K562 (cell line): ENCODE results near the gene MALAT1. TPM values are rescaled to one million over a fixed set of nuclear protein-coding genes. Genes with fewer than 3 reads are reported as not detected.

ENCODE experiments used
- ARID4B ChIP-seq: sonication (generic); formaldehyde crosslinking; IDR thresholded peaks from 2 replicates; pipeline ENCODE4 v1.8.0; 2022; ENCODE audit warnings: mild to moderate bottlenecking, missing genetic modification reagents
- ARNT ChIP-seq, 2 experiments: fragments of 450-650 bp; IDR thresholded peaks; 2 replicates each; pipeline ENCODE4 v1.6.1; 2016; ENCODE audit warnings: mild to moderate bottlenecking in 1 of 2
- BRD4 ChIP-seq: fragments of 200-600 bp; sonication (generic); IDR thresholded peaks from 2 replicates; pipeline ENCODE4 v1.6.1; 2017; ENCODE audit warnings: inconsistent platforms
- HDAC8 ChIP-seq: fragments of 450-650 bp; IDR thresholded peaks from 2 replicates; pipeline ENCODE4 v1.6.1; 2016; ENCODE audit warnings: mild to moderate bottlenecking, missing genetic modification characterization, moderate library complexity, missing compliant biosample characterization
- KDM5B ChIP-seq: fragments of 200-600 bp; sonication (generic); IDR thresholded peaks from 2 replicates; pipeline ENCODE4 v1.6.1; 2012; ENCODE audit warnings: low read depth, mild to moderate bottlenecking, moderate library complexity, low read length, control low read depth, inconsistent platforms; ENCODE audit not compliant: insufficient replicate concordance
- MAX ChIP-seq: sonication (generic); formaldehyde crosslinking; IDR thresholded peaks from 2 replicates; pipeline ENCODE4 v1.9.0; 2022; ENCODE audit warnings: mild to moderate bottlenecking, missing genetic modification reagents
- MNT ChIP-seq, 2 experiments: fragments of 450-650 bp; conservative IDR thresholded peaks; 2 replicates each; pipeline ENCODE4 v1.6.1; 2017; ENCODE audit warnings: mild to moderate bottlenecking in 2 of 2, moderate library complexity in 2 of 2
- NBN ChIP-seq: fragments of 450-650 bp; IDR thresholded peaks from 2 replicates; pipeline ENCODE4 v1.6.1; 2016; ENCODE audit warnings: low read depth, mild to moderate bottlenecking
- NKRF ChIP-seq: fragments of 450-650 bp; IDR thresholded peaks from 2 replicates; pipeline ENCODE4 v1.6.1; 2016; ENCODE audit warnings: borderline replicate concordance
- PRDM10 ChIP-seq: fragments of 450-650 bp; IDR thresholded peaks from 2 replicates; pipeline ENCODE4 v1.6.1; 2018; ENCODE audit not compliant: partially characterized antibody
- SRSF1 ChIP-seq: fragments of 200-400 bp; formaldehyde crosslinking; IDR thresholded peaks from 2 replicates; pipeline ENCODE4 v1.6.1; 2017; ENCODE audit warnings: mild to moderate bottlenecking, low read depth, low read length, moderate library complexity
- STAG1 ChIP-seq: sonication (generic); formaldehyde crosslinking; IDR thresholded peaks from 2 replicates; pipeline ENCODE4 v1.5.0; 2020; ENCODE audit warnings: missing genetic modification reagents, borderline replicate concordance
- ZKSCAN1 ChIP-seq: fragments of 150-350 bp; IDR thresholded peaks from 2 replicates; pipeline ENCODE4 v1.6.1; 2016; ENCODE audit warnings: low read depth, low read length
- polyA plus RNA-seq, 8 experiments: library from polyadenylated mRNA; depleted of rRNA in 4 of 8; stranded (reverse) in 5 of 8; unstranded in 3 of 8; fragments of >200 nt; fragmentation: Nextera tagmentation in 2 of 8; fragmentation: Illumina TruSeq in 1 of 8; extraction: Ambion mirVana in 2 of 8; extraction: Trizol in 1 of 8; gene quantifications; 2 replicates each; pipeline versions ENCODE4 v1.2.1 to v1.2.3, GENCODE V29; 2011 to 2014; ENCODE audit warnings: inconsistent platforms in 1 of 8, missing spikeins in 1 of 8
- total RNA-seq, 7 experiments: library from RNA; depleted of rRNA in 6 of 7; stranded (reverse); fragments of >200 nt in 6 of 7; fragmentation: Illumina TruSeq in 2 of 7; extraction: Trizol in 2 of 7; gene quantifications; 2 replicates each; pipeline versions ENCODE4 v1.2.1 to v1.2.3, GENCODE V29; 2011 to 2021; ENCODE audit warnings: low replicate concordance in 1 of 7

Gene MALAT1
- total and polyA plus RNA-seq, 9 of the 15 experiments (the other 6 are each of a cell fraction or from before 2014, with no cell fraction given), result 363 to 8,715 (median 2,351) TPM

- TF ChIP-seq SRSF1, result no peak
- TF ChIP-seq ARID4B, result no peak
- TF ChIP-seq NKRF, result no peak
- no peak for TF ChIP-seq BRD4
- peak in 1 of 2 experiments; percentile 70; a peak in 1 of 4 replicates for TF ChIP-seq ARNT (IDR thresholded peaks at IDR 0.05)
- peak in 1 of 2 experiments; percentile 13; a peak in 1 of 4 replicates for TF ChIP-seq MNT (conservative IDR thresholded peaks at IDR 0.05)
- no peak for TF ChIP-seq HDAC8 (tag)
- no peak; the same call in 1 of the 2 replicates for TF ChIP-seq ZKSCAN1
- no peak for TF ChIP-seq STAG1 (CRISPR knock-in tag)
- TF ChIP-seq NBN, result 0 out of 2 replicates have a peak, but pooled peaks have one; percentile 40
- no peak for TF ChIP-seq KDM5B
- no peak for TF ChIP-seq MAX (CRISPR knock-in tag)
- TF ChIP-seq PRDM10, result peak; percentile 41
Observed at GRCh38 chr11:65491614-65492386, 7.0 kb upstream of the MALAT1 start (continued).
